Parathyroid adenoma (tissue), 2 donors: ENCODE measurements around the gene KDSR.

Experiments
- H2AFZ ChIP-seq: fragments of 300-600 bp; sonication (generic); one replicate; pipeline ENCODE4 v1.7.0; 2017; ENCODE audit warnings: antibody characterized with exemption, mild to moderate bottlenecking
- H3K27ac ChIP-seq: fragments of 300-600 bp; sonication (generic); one replicate; pipeline ENCODE4 v1.7.0; 2017
- H3K27me3 ChIP-seq: fragments of 300-600 bp; sonication (generic); one replicate; pipeline ENCODE4 v1.7.0; 2017; ENCODE audit warnings: low read length; ENCODE audit not compliant: control insufficient read depth, insufficient read depth
- H3K36me3 ChIP-seq: fragments of 300-600 bp; sonication (generic); one replicate; pipeline ENCODE4 v1.7.0; 2017; ENCODE audit warnings: low read length; ENCODE audit not compliant: control insufficient read depth, insufficient read depth
- H3K4me1 ChIP-seq: fragments of 300-600 bp; sonication (generic); one replicate; pipeline ENCODE4 v1.7.0; 2017; ENCODE audit warnings: control low read depth
- H3K4me2 ChIP-seq: fragments of 300-600 bp; sonication (generic); one replicate; pipeline ENCODE4 v1.7.0; 2017; ENCODE audit warnings: low read length
- H3K4me3 ChIP-seq: fragments of 300-600 bp; sonication (generic); one replicate; pipeline ENCODE4 v1.7.0; 2017; ENCODE audit warnings: low read depth, low read length
- H3K79me2 ChIP-seq: fragments of 300-600 bp; sonication (generic); one replicate; pipeline ENCODE4 v1.7.0; 2017; ENCODE audit warnings: control low read depth
- H3K9ac ChIP-seq: fragments of 300-600 bp; sonication (generic); one replicate; pipeline ENCODE4 v1.7.0; 2017; ENCODE audit warnings: mild to moderate bottlenecking
- H3K9me3 ChIP-seq: fragments of 300-600 bp; sonication (generic); one replicate; pipeline ENCODE4 v1.7.0; 2017; ENCODE audit warnings: low read length; ENCODE audit not compliant: control insufficient read depth
- TF ChIP-seq, protein P1 (sequence below): fragments of 300-600 bp; sonication (generic); IDR thresholded peaks from one replicate; pipeline ENCODE4 v1.7.0; 2017; ENCODE audit warnings: antibody characterized with exemption, mild to moderate bottlenecking
- donor health status: primary hyperparathyroidism.

The KDSR gene

DNA sequence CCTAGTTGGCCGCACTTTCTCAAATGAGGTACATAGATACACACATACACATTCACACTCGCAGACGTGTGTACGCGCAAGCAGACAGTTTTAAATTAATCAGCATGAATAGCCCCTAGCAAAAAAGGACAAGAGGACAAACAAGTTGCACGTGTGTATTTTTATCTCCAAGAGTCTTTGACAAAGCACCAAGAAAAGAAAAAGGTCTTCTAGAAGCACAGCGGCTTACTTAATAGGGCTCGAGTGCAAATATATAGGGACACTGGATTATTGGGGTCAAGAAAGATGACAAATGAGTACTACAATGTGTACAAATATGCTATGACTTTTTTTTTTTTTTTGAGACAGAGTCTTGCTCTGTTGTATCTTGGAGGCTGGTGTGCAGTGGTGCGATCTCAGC, 45.7 kb downstream of the KDSR start:
- Histone ChIP-seq H3K4me3 (no peak overlapping the region), H3K4me2 (no peak overlapping the region), H3K79me2 (no peaks in the 10 kb centered on the region), H2AFZ (peak overlapping the region; percentile 89), H3K9me3 (no peaks in the 10 kb centered on the region), H3K9ac (no peak overlapping the region), H3K27me3 (no peaks in the 10 kb centered on the region), H3K4me1 (peaks cover 12% of the 10 kb centered on the region), H3K36me3 (no peaks in the 10 kb centered on the region), H3K27ac (peak overlapping the region; percentile 79)
- TF ChIP-seq, protein P1, sequence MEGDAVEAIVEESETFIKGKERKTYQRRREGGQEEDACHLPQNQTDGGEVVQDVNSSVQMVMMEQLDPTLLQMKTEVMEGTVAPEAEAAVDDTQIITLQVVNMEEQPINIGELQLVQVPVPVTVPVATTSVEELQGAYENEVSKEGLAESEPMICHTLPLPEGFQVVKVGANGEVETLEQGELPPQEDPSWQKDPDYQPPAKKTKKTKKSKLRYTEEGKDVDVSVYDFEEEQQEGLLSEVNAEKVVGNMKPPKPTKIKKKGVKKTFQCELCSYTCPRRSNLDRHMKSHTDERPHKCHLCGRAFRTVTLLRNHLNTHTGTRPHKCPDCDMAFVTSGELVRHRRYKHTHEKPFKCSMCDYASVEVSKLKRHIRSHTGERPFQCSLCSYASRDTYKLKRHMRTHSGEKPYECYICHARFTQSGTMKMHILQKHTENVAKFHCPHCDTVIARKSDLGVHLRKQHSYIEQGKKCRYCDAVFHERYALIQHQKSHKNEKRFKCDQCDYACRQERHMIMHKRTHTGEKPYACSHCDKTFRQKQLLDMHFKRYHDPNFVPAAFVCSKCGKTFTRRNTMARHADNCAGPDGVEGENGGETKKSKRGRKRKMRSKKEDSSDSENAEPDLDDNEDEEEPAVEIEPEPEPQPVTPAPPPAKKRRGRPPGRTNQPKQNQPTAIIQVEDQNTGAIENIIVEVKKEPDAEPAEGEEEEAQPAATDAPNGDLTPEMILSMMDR = no peak

DNA sequence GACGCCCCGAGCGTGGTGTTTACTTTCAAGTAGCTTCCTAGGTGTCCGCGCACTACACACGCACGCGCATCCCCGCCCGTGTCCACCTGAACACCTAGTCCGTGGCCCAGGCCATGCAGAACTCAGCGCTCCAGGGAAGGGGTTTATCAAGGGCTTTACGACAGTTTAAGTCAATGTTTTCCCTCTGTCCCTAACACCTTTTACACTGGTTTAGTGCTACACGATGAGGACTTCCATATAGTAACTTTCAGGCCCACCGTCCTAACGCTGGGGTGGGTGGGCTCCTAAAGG, 46.1 kb downstream of the KDSR start:
- TF ChIP-seq, protein P1 = no peak
- Histone ChIP-seq H3K4me2 (peak overlapping the region; percentile 78), H3K9me3 (no peaks in the 10 kb centered on the region)

DNA sequence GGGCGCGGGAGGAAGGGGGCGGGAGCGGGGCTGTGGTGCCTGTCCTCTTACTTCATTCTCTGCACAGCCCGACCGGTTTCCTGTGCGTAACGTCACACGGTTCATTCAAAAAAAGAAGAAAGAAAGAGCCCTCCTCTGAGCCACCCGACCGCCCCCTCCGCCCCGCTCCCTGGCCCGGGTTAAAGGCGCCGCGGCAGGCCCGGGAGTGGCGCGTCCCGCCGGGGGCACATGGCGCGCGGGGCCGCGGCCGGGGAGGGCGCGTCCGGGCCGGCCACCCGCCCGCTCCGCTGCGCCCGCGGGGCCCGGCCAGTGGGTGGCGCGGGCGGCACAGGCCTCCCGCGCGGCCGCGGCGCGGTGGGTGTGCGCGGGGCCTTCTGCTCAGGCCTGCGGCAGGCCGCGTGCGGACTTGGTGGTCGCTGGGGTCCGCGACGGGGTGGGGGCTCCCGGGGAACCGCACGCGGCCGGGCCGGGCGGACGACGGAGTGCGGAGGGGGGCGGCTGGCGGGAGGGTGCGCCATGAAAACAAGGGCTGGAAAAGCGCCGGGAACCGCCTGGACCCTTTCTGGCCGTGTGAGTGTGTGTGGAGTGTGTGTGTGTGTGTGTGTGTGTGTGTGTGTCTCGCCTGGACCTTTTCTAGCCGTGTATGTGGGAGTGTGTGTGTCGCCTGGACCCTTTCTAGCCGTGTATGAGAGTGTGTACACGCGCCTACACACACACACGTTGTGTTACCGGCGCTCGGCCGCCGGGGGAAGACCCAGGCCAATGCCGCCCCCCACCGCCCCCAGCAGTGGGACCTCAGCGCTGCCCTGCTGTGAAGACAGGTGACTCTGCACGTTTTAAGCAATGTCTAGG, 46.7 kb downstream of the KDSR start:
- Histone ChIP-seq H3K9me3 (no peaks in the 10 kb centered on the region), H3K9ac (peak overlapping the region; percentile 69), H3K4me1 (peaks cover 12% of the 10 kb centered on the region), H3K27ac (peak overlapping the region; percentile 79), H3K4me2 (peak overlapping the region; percentile 78), H3K27me3 (no peaks in the 10 kb centered on the region), H3K79me2 (no peaks in the 10 kb centered on the region), H2AFZ (peak overlapping the region; percentile 89), H3K36me3 (no peaks in the 10 kb centered on the region), H3K4me3 (peak overlapping the region; percentile 57)
- TF ChIP-seq, protein P1 = peak; percentile 15

More for the DNA sequence above, 46.1 kb downstream of the KDSR start:
- H2AFZ ChIP-seq = peak overlapping the region; percentile 89
- H3K36me3 ChIP-seq = no peaks in the 10 kb centered on the region
- H3K27ac ChIP-seq = peak overlapping the region; percentile 79
- no peaks in the 10 kb centered on the region for H3K79me2 ChIP-seq
- peak overlapping the region; percentile 57 for H3K4me3 ChIP-seq
- peaks cover 12% of the 10 kb centered on the region for H3K4me1 ChIP-seq
- no peaks in the 10 kb centered on the region for H3K27me3 ChIP-seq
- H3K9ac ChIP-seq = peak overlapping the region; percentile 69

DNA sequence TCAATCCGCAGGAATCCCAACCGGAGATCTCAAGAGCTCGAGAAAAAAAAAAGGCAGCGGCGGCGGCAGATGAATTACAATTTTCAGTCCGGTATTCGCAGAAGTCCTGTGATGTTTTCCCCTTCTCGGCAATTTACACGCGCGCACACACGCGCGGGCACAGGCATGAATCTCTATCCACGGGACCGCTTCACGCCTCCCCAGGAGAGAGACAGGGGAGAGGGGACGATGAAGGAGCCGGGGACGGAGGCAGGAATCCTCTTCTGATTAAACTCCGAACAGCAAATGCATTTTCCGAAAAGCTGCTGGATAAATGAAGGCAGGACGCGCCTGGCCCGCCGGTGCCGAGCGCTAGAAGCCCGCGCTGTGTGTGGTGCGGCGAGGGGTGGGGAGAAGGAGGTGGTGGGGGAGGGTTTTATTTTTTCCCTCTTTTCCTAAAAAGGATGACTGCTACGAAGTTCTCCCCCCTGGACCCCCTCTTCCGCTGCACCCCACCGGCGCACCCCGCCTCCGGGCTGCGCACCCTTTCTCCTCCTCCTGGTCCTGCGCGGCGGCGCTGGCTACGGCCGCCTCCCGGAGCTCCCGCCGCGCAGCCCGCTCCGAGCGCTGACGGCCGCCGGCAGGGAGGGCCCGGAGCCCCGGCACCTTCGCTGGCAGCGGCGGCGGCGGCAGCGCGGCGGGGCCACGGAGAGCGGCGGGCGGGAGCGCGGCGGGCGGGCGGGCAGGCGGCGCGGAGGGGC, 47.5 kb downstream of the KDSR start, which contains the start of gene BCL2:
Gene BCL2, minus strand, starts transcription at position 387 of the 740 bp plus-strand sequence.
- H3K9ac ChIP-seq = peak within 1 kb of the TSS; percentile 69
- TF ChIP-seq, protein P1 = no peak
- H3K27ac ChIP-seq = peak within 1 kb of the TSS; percentile 80
- no peaks in the 10 kb centered on the region for H3K36me3 ChIP-seq
- no peaks in the 10 kb centered on the region for H3K79me2 ChIP-seq
- peaks cover 12% of the 10 kb centered on the region for H3K4me1 ChIP-seq
- H3K27me3 ChIP-seq = no peaks in the 10 kb centered on the region
- H3K4me2 ChIP-seq = peak within 1 kb of the TSS; percentile 78
- H2AFZ ChIP-seq = peak within 1 kb of the TSS; percentile 89
- H3K9me3 ChIP-seq = no peaks in the 10 kb centered on the region
- peak within 1 kb of the TSS; percentile 93 for H3K4me3 ChIP-seq
